PC-9 (cell line): Measurements from ENCODE around the gene BCAR3. TPM values are rescaled to one million over a fixed set of nuclear protein-coding genes. Genes with fewer than 3 reads are reported as not detected.

Experiments used
- BruUV-seq: library from RNA; stranded (reverse); fragments of 400-500 nt; replicated peaks from 2 replicates; lab custom pipeline; 2021; lab: Mats Ljungman, UMichigan
- CTCF ChIA-PET: fragments of 300-600 bp; sonication (Branson Sonifier 250); formaldehyde crosslinking; loops from one replicate; lab custom pipeline; 2022; ENCODE audit warnings: antibody characterized with exemption; lab: Charles Lee
- POLR2A ChIA-PET: fragments of 300-600 bp; sonication (Branson Sonifier 250); formaldehyde crosslinking; loops from one replicate; lab custom pipeline; 2022; ENCODE audit warnings: antibody characterized with exemption; ENCODE audit not compliant: unreplicated experiment; lab: Charles Lee
- DNase-seq, 2 experiments: peaks; one replicate each; pipeline versions ENCODE4 v3.0.0 to v3.0.0-alpha.2; 2015 to 2022; ENCODE audit warnings: mixed read lengths in 1 of 2
- H2AFZ ChIP-seq: fragments of 200-600 bp; sonication (generic); 2 replicates; pipeline ENCODE4 v1.8.1; 2017; ENCODE audit warnings: antibody characterized with exemption
- H3F3A ChIP-seq: fragments of 200-600 bp; sonication (generic); 2 replicates; pipeline ENCODE4 v1.8.1; 2017; ENCODE audit warnings: antibody characterized with exemption, mild to moderate bottlenecking, low read depth; ENCODE audit not compliant: insufficient read depth
- H3K27ac ChIP-seq: fragments of 200-600 bp; sonication (generic); 2 replicates; pipeline ENCODE4 v1.6.1; 2016; ENCODE audit warnings: mixed run types
- H3K27me3 ChIP-seq: fragments of 200-600 bp; sonication (generic); 2 replicates; pipeline ENCODE4 v1.6.1; 2016; ENCODE audit warnings: low read depth, mixed run types; ENCODE audit not compliant: insufficient read depth
- H3K36me3 ChIP-seq: fragments of 200-600 bp; sonication (generic); 2 replicates; pipeline ENCODE4 v1.6.1; 2016; ENCODE audit warnings: low read depth, mixed run types
- H3K4me1 ChIP-seq: fragments of 200-600 bp; sonication (generic); replicated peaks from 2 replicates; pipeline ENCODE4 v1.6.1; 2016; ENCODE audit warnings: mixed run types; ENCODE audit not compliant: insufficient read depth
- H3K4me2 ChIP-seq: fragments of 200-600 bp; sonication (generic); 2 replicates; pipeline ENCODE4 v1.6.1; 2017; ENCODE audit warnings: mixed run types
- H3K4me3 ChIP-seq: fragments of 200-600 bp; sonication (generic); 2 replicates; pipeline ENCODE4 v1.6.1; 2016; ENCODE audit warnings: mixed run types
- H3K79me2 ChIP-seq: fragments of 200-600 bp; sonication (generic); 2 replicates; pipeline ENCODE4 v1.6.1; 2017; ENCODE audit warnings: low read depth, mixed run types
- H3K9me2 ChIP-seq: fragments of 200-600 bp; sonication (generic); 2 replicates; pipeline ENCODE4 v1.8.1; 2017; ENCODE audit warnings: mild to moderate bottlenecking; ENCODE audit not compliant: insufficient read depth
- H3K9me3 ChIP-seq: fragments of 200-600 bp; sonication (generic); 2 replicates; pipeline ENCODE4 v1.8.1; 2016; ENCODE audit warnings: low read depth; ENCODE audit not compliant: insufficient read depth
- H4K20me1 ChIP-seq: fragments of 200-600 bp; sonication (generic); 2 replicates; pipeline ENCODE4 v1.8.1; 2017; ENCODE audit not compliant: insufficient read depth
- CTCF ChIP-seq: fragments of 200-600 bp; sonication (generic); conservative IDR thresholded peaks from 2 replicates; pipeline ENCODE4 v1.6.1; 2017; ENCODE audit warnings: mixed run types, antibody characterized with exemption, mild to moderate bottlenecking, moderate library complexity
- EZH2 ChIP-seq: fragments of 200-600 bp; sonication (generic); IDR thresholded peaks from 2 replicates; pipeline ENCODE4 v1.8.0; 2017; ENCODE audit warnings: antibody characterized with exemption, low read depth
- intact Hi-C: fragments of 100-400 bp; cut with micrococcal nuclease; formaldehyde crosslinking; loops from one replicate; pipeline ENCODE4 v1.10.0; 2022; ENCODE audit not compliant: unreplicated experiment
- total RNA-seq: library from RNA; stranded (reverse); gene quantifications from 2 replicates; pipeline ENCODE4 v1.2.3, GENCODE V29; 2021

Gene BCAR3
- total RNA-seq, 1 experiment from 2014 or later, result 70.0 TPM

- Histone ChIP-seq H3K79me2 (peaks cover 98% of the 10 kb centered on the region), H3K4me3 (no peak overlapping the region), H3K9me3 (no peaks in the 10 kb centered on the region), H3K4me2 (no peak overlapping the region), H3K27me3 (no peaks in the 10 kb centered on the region), H3K9me2 (no peaks in the 10 kb centered on the region), H4K20me1 (peaks cover 81% of the 10 kb centered on the region), H3K36me3 (peaks cover 88% of the 10 kb centered on the region), H3K27ac (0 out of 2 replicates have a peak overlapping the region, but pooled peaks have one; percentile 10), H3F3A (peaks cover 96% of the 10 kb centered on the region), H3K4me1 (peaks cover 50% of the 10 kb centered on the region), H2AFZ (no peak overlapping the region)
- POLR2A ChIA-PET, result no interaction called here
- TF ChIP-seq EZH2 (no peak), CTCF (no peak)
- intact Hi-C loops, result no loop called here
- no peak for DNase-seq
- BruUV-seq, result no TSS peak
- CTCF ChIA-PET, result interaction anchor here (0.9 kb wide), 1 partner anchor 22 kb away, joined by 6 read pairs; no protein-coding TSS in a partner anchor
These were observed 40.8 kb downstream of the BCAR3 start for GRCh38 chr1:93640656-93641440.

GRCh38 chr1:93638981-93639380 lies 42.7 kb downstream of the BCAR3 start:
- TF ChIP-seq EZH2, result no peak
- TF ChIP-seq CTCF, result no peak
- Histone ChIP-seq H2AFZ (no peak overlapping the region), H3K4me2 (peak overlapping the region; percentile 38), H3F3A (peaks cover 98% of the 10 kb centered on the region), H3K27ac (peak overlapping the region; percentile 51), H3K9me2 (no peaks in the 10 kb centered on the region), H4K20me1 (peaks cover 77% of the 10 kb centered on the region), H3K27me3 (no peaks in the 10 kb centered on the region), H3K9me3 (no peaks in the 10 kb centered on the region), H3K4me3 (no peak overlapping the region), H3K36me3 (peaks cover 88% of the 10 kb centered on the region), H3K79me2 (peaks cover 99% of the 10 kb centered on the region), H3K4me1 (peaks cover 50% of the 10 kb centered on the region)
- ChIA-PET POLR2A (interaction anchor here (0.5 to 1.1 kb wide), 13 partner anchors 16 to 1595 kb away, joined by 3 to 8 read pairs (median 5); partner anchors contain the start of gene BCAR3), CTCF (interaction anchor here (0.6 to 1.8 kb wide), 4 partner anchors 43 to 175 kb away, joined by 3 to 11 read pairs (median 7); partner anchors contain the start of gene BCAR3)
- DNase-seq, result peak; percentile 76 to 84
- no TSS peak for BruUV-seq
- intact Hi-C loops, result loop anchor here (1.0 to 2.0 kb wide), 4 partner anchors 26 to 115 kb away; partner anchors contain the start of gene BCAR3

GRCh38 chr1:93638307-93638847 lies 43.3 kb downstream of the BCAR3 start:
- peaks cover 90% of the 10 kb centered on the region for H3K36me3 ChIP-seq
- no TSS peak for BruUV-seq
- DNase-seq, result peak; percentile 56 to 96
- peaks cover 98% of the 10 kb centered on the region for H3F3A ChIP-seq
- peak overlapping the region; percentile 38 for H3K4me2 ChIP-seq
- H3K79me2 ChIP-seq, result peaks cover 99% of the 10 kb centered on the region
- ChIA-PET CTCF (interaction anchor here (0.6 to 1.8 kb wide), 4 partner anchors 11 to 175 kb away, joined by 3 to 11 read pairs (median 4); partner anchors contain the start of gene BCAR3), POLR2A (interaction anchor here (0.5 to 1.1 kb wide), 14 partner anchors 15 to 1595 kb away, joined by 3 to 10 read pairs (median 5); partner anchors contain the start of gene BCAR3)
- no peaks in the 10 kb centered on the region for H3K9me2 ChIP-seq
- TF ChIP-seq EZH2 (no peak), CTCF (no peak)
- no peaks in the 10 kb centered on the region for H3K9me3 ChIP-seq
- no peaks in the 10 kb centered on the region for H3K27me3 ChIP-seq
- H3K4me3 ChIP-seq, result no peak overlapping the region
- H4K20me1 ChIP-seq, result peaks cover 71% of the 10 kb centered on the region
- H3K27ac ChIP-seq, result peak overlapping the region; percentile 51
- H3K4me1 ChIP-seq, result peaks cover 55% of the 10 kb centered on the region
- intact Hi-C loops, result loop anchor here (1.0 to 2.0 kb wide), 3 partner anchors 26 to 100 kb away; partner anchors contain the start of gene BCAR3
- no peak overlapping the region for H2AFZ ChIP-seq
